Upper lobe of left lung (tissue), 6 donors: ENCODE data around the gene RTL10. TPM values are rescaled to one million over a fixed set of nuclear protein-coding genes. Genes with fewer than 3 reads are reported as not detected.

Experiments
- ATAC-seq, 2 donors: fragments of 200-7000 bp; cut with Tn5 transposase; one replicate each; pipeline ENCODE4 v1.9.1; 2022; ENCODE audit warnings: mild to moderate bottlenecking in 2 of 2, moderate library complexity in 2 of 2; ENCODE audit not compliant: low FRiP score in 2 of 2
- DNase-seq, 2 donors: peaks; one replicate each; pipeline ENCODE4 v3.0.0-alpha.2; 2019 to 2020
- H3K27ac ChIP-seq, 4 donors: fragments of 200-600 bp; sonication (generic); one replicate each; pipeline ENCODE4 v1.5.1; 2016 to 2019
- H3K27me3 ChIP-seq, 4 donors: fragments of 200-600 bp; sonication (generic); one replicate each; pipeline ENCODE4 v1.5.1; 2017 to 2019
- H3K36me3 ChIP-seq, 4 donors: fragments of 200-600 bp; sonication (generic); one replicate each; pipeline ENCODE4 v1.5.1; 2016 to 2019
- H3K4me1 ChIP-seq, 4 donors: fragments of 200-600 bp; sonication (generic); one replicate each; pipeline ENCODE4 v1.5.1; 2018 to 2019
- H3K4me3 ChIP-seq, 4 donors: fragments of 200-600 bp; sonication (generic); one replicate each; pipeline ENCODE4 v1.5.1; 2017 to 2019; ENCODE audit warnings: mild to moderate bottlenecking in 2 of 4, moderate library complexity in 1 of 4
- H3K9me3 ChIP-seq, 4 donors: fragments of 200-600 bp; sonication (generic); one replicate each; pipeline ENCODE4 v1.5.1; 2018 to 2019
- EP300 ChIP-seq, 4 donors: sonication (generic); formaldehyde crosslinking; IDR thresholded peaks; one replicate each; pipeline ENCODE4 v1.5.1; 2017; ENCODE audit warnings: antibody characterized with exemption in 4 of 4, control low read depth in 2 of 4
- POLR2A ChIP-seq, 4 donors: fragments of 450-650 bp; IDR thresholded peaks; one replicate each; pipeline ENCODE4 v1.5.1; 2016 to 2017; ENCODE audit warnings: antibody characterized with exemption in 4 of 4, mild to moderate bottlenecking in 2 of 4
- POLR2AphosphoS5 ChIP-seq, 2 donors: sonication (generic); formaldehyde crosslinking; IDR thresholded peaks; one replicate each; pipeline ENCODE4 v1.5.1; 2017; ENCODE audit warnings: antibody characterized with exemption in 2 of 2
- WGBS, 2 donors: methylation state at CpG; one replicate each; pipeline ENCODE4 v1.1.5; 2017 to 2018; 5-methylcytosine and 5-hydroxymethylcytosine counted together
- total RNA-seq, 6 donors: library from RNA; depleted of rRNA in 4 of 6; stranded (reverse); fragments of >200 nt in 4 of 6; gene quantifications; one replicate each; pipeline versions ENCODE4 v1.1.0 to v1.2.1, GENCODE V29; 2016 to 2021
- TF ChIP-seq, protein P1 (sequence below), 6 experiments: fragments of 450-650 bp in 4 of 6; fragments of 200-600 bp in 2 of 6; sonication (generic) in 2 of 6; IDR thresholded peaks; one replicate each; pipeline ENCODE4 v1.5.1; 2016 to 2019; ENCODE audit warnings: antibody characterized with exemption in 6 of 6
- donor health status: DM: no; HTN: no; CAD: no; lungs with moderate emphysema.
- donor health status: DM: no; HTN: yes; CAD: no; lungs with severe emphysema.

The RTL10 gene
- total RNA-seq, 6 donors from 2014 or later = 16.4 to 27.4 (median 24.1) TPM

- ATAC-seq = no peak
These were observed 40.2 kb downstream of the RTL10 start for GRCh38 chr22:19814428-19814827.

GRCh38 chr22:19812910-19813309 is 41.8 kb downstream of the RTL10 start:
- H3K36me3 ChIP-seq = no peaks in the 10 kb centered on the region
- no peak overlapping the region for H3K4me3 ChIP-seq
- H3K27me3 ChIP-seq = no peaks in the 10 kb centered on the region
- TF ChIP-seq POLR2A (IDR thresholded peaks at IDR 0.05) (no peak), EP300 (IDR thresholded peaks at IDR 0.05) (no peak), POLR2AphosphoS5 (IDR thresholded peaks at IDR 0.05) (no peak)
- TF ChIP-seq, protein P1, sequence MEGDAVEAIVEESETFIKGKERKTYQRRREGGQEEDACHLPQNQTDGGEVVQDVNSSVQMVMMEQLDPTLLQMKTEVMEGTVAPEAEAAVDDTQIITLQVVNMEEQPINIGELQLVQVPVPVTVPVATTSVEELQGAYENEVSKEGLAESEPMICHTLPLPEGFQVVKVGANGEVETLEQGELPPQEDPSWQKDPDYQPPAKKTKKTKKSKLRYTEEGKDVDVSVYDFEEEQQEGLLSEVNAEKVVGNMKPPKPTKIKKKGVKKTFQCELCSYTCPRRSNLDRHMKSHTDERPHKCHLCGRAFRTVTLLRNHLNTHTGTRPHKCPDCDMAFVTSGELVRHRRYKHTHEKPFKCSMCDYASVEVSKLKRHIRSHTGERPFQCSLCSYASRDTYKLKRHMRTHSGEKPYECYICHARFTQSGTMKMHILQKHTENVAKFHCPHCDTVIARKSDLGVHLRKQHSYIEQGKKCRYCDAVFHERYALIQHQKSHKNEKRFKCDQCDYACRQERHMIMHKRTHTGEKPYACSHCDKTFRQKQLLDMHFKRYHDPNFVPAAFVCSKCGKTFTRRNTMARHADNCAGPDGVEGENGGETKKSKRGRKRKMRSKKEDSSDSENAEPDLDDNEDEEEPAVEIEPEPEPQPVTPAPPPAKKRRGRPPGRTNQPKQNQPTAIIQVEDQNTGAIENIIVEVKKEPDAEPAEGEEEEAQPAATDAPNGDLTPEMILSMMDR (IDR thresholded peaks at IDR 0.05) = no peak
- H3K9me3 ChIP-seq = no peaks in the 10 kb centered on the region
- H3K27ac ChIP-seq = no peak overlapping the region
- WGBS, 2 donors = 95% methylated on average over 11 of the region's 11 CpGs
- peaks cover 0 to 8% (median under 1%) of the 10 kb centered on the region in 4 donors for H3K4me1 ChIP-seq
- no peak for ATAC-seq
- DNase-seq = peak in 1 of 2 donors; percentile 9

More at GRCh38 chr22:19814428-19814827, 40.2 kb downstream of the RTL10 start:
- 91% methylated on average over 5 of the region's 5 CpGs for WGBS, 2 donors
- no peak for TF ChIP-seq POLR2AphosphoS5 (IDR thresholded peaks at IDR 0.05)
- TF ChIP-seq, protein P1 (IDR thresholded peaks at IDR 0.05) = no peak
- no peak for TF ChIP-seq POLR2A (IDR thresholded peaks at IDR 0.05)
- TF ChIP-seq EP300 (IDR thresholded peaks at IDR 0.05) = no peak
- Histone ChIP-seq H3K27ac (no peak overlapping the region), H3K27me3 (no peaks in the 10 kb centered on the region), H3K9me3 (no peaks in the 10 kb centered on the region), H3K4me3 (no peak overlapping the region), H3K36me3 (no peaks in the 10 kb centered on the region), H3K4me1 (peaks cover 0 to 13% (median 3%) of the 10 kb centered on the region in 4 donors)
- no peak for DNase-seq

GRCh38 chr22:19811811-19812771 is 42.6 kb downstream of the RTL10 start:
- peak in 1 of 2 donors; percentile 77 for DNase-seq

DNA sequence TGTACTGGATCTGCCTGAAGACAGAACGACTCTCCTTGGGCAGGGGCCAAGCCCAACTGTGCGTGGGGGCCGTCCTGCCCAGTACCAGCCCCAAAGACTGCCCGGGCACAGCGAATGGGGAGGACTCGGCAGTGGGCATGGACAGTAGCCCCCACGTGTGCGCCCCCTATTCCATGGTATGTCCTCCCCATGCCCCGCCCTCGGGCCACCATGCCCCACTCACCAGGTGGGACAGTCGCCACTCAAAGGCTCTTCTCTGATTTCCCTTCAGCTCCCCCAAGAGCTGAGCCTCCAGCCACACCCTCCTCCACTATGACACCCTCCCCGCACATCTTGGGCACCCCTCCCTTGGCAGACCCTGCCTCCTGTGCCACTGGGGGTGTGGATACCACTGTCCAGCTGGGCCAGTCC is 43.5 kb downstream of the RTL10 start:
- peak; percentile 14 to 51 for DNase-seq
- 88 to 95% methylated on average over 4 to 12 of the region's 12 CpGs for WGBS, 2 donors

More at GRCh38 chr22:19811811-19812771, 42.6 kb downstream of the RTL10 start:
- Histone ChIP-seq H3K27ac (no peak overlapping the region), H3K4me3 (no peak overlapping the region), H3K27me3 (no peaks in the 10 kb centered on the region), H3K4me1 (peaks cover 0 to under 1% (median 0%) of the 10 kb centered on the region in 4 donors), H3K36me3 (no peaks in the 10 kb centered on the region), H3K9me3 (no peaks in the 10 kb centered on the region)
- WGBS, 2 donors = 93 to 97% methylated on average over 23 to 31 of the region's 36 CpGs
- TF ChIP-seq, protein P1 (IDR thresholded peaks at IDR 0.05) = no peak
- TF ChIP-seq POLR2AphosphoS5 (IDR thresholded peaks at IDR 0.05) (no peak), EP300 (IDR thresholded peaks at IDR 0.05) (no peak), POLR2A (IDR thresholded peaks at IDR 0.05) (no peak)
- no peak for ATAC-seq

DNA sequence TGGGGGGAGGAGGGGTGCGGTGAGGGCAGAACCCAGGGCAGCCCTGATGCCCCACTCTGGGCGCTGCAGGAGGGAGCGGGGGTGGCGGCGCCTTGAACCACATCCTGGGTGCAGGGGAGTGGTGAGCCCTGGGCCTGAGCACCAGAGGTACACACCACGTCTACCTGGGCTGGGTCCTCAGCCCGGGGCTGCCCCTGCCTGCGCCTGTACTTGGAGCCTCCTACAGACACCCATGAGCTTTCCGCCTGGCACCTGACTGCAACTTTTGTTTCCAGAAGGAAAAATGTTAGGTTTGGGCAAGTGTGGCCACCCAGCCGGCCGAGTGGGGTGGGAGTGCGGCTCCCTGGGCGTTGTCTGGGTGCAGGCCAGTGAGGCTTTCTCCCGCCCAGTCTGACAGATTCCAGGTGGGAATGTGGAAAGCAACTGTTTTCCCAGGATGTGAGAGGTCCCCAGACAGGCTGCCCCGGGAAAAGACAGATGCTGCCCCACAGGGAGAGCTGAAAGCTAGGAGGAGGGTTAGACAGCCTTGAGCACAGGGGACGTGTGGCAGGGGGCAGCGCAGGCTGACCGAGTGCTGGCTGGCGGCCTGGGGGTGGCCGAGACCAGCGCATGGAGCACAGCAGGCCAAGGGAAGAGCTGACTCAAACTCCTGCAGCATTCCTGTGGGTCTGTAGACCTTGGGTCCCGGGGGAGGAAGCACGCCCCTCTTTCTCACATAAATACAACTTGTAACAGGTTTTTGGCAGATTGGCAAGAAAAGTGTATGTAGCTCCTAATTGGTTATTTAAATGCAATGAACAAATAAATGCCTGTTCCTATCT is 44.1 kb downstream of the RTL10 start:
- no peaks in the 10 kb centered on the region for H3K36me3 ChIP-seq
- TF ChIP-seq POLR2AphosphoS5 (IDR thresholded peaks at IDR 0.05) = no peak
- TF ChIP-seq, protein P1 (IDR thresholded peaks at IDR 0.05) = no peak
- no peak for TF ChIP-seq POLR2A (IDR thresholded peaks at IDR 0.05)
- no peak for TF ChIP-seq EP300 (IDR thresholded peaks at IDR 0.05)
- H3K4me3 ChIP-seq = no peak overlapping the region
- no peaks in the 10 kb centered on the region for H3K27me3 ChIP-seq
- no peak overlapping the region for H3K27ac ChIP-seq
- WGBS, 2 donors = 83 to 92% methylated on average over 21 of the region's 23 CpGs
- no peaks in the 10 kb centered on the region for H3K9me3 ChIP-seq
- ATAC-seq = peak in 1 of 2 donors; percentile 38
- DNase-seq = peak; percentile 19 to 64
- peaks cover 0 to 9% (median 4%) of the 10 kb centered on the region in 4 donors for H3K4me1 ChIP-seq

More for the DNA sequence above, 43.5 kb downstream of the RTL10 start:
- Histone ChIP-seq H3K4me3 (no peak overlapping the region), H3K27ac (no peak overlapping the region), H3K4me1 (peaks cover 0 to 8% (median 2%) of the 10 kb centered on the region in 4 donors), H3K9me3 (no peaks in the 10 kb centered on the region), H3K36me3 (no peaks in the 10 kb centered on the region), H3K27me3 (no peaks in the 10 kb centered on the region)
- no peak for TF ChIP-seq POLR2AphosphoS5 (IDR thresholded peaks at IDR 0.05)
- no peak for ATAC-seq
